CD4-positive, alpha-beta T cell treated with Interleukin-4 for 4 hours (primary cell): ENCODE data around the gene ADCYAP1R1.

Source experiments
- DNase-seq: peaks from one replicate; pipeline ENCODE4 v3.0.0-alpha.2; 2020

The ADCYAP1R1 gene

GRCh38 chr7:31051598-31052486 lies at the start of gene ADCYAP1R1:
Gene ADCYAP1R1, plus strand, starts transcription at chr7:31052308. Its CDS starts 10,957 bp downstream, at chr7:31063265.
- no peak for DNase-seq

GRCh38 chr7:31003097-31003496 lies 49.0 kb upstream of the ADCYAP1R1 start:
- DNase-seq, result no peak

- DNase-seq, result no peak
These were observed 48.4 kb upstream of the ADCYAP1R1 start for GRCh38 chr7:31003721-31004120.

GRCh38 chr7:31004393-31004792 lies 47.7 kb upstream of the ADCYAP1R1 start:
- DNase-seq, result no peak

- no peak for DNase-seq
These were observed 45.3 kb upstream of the ADCYAP1R1 start for GRCh38 chr7:31006857-31007256.

DNA sequence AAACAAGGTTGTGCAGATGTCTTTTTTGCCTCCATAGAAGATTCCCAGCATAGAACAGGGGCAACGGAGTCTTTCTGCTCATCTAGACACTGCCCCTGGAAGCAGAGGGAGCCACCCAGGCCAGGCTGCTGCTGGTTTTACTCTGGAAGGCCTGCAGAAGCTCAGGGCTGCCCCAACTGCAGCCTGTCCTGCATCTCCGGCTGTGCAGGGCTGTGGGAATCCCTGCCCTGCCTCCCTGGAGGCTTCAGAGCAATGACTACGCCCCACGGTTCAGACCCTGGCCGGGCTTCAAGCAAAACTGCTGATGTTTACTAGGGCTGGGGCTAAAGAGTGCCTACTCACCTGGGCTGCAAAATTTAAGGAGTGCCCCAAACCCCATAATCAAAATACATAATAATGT lies 44.5 kb upstream of the ADCYAP1R1 start:
- DNase-seq, result no peak

DNA sequence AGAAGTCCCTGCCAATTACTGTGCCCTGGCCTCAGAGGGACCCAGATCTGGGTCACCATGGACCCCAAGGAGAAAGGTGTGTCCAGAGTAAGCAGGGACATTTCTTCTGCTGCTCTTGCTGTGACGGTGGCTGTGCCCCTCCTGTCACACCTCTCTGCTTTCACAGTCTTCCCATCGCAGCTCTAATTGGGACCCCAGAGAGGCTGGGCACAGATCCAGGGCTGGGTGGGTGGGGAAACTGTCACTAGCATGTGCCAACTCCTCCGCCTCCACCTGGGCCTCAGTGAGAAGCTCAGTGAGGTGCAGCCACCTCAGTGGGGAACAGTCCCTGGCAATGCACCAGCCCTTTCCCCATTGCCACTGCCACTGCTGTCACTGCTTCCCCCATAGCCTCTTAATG lies 37.3 kb upstream of the ADCYAP1R1 start:
- DNase-seq, result no peak

- no peak for DNase-seq
These were observed 35.0 kb upstream of the ADCYAP1R1 start for GRCh38 chr7:31017032-31017675.

GRCh38 chr7:31017721-31018120 lies 34.4 kb upstream of the ADCYAP1R1 start:
- DNase-seq, result no peak

DNA sequence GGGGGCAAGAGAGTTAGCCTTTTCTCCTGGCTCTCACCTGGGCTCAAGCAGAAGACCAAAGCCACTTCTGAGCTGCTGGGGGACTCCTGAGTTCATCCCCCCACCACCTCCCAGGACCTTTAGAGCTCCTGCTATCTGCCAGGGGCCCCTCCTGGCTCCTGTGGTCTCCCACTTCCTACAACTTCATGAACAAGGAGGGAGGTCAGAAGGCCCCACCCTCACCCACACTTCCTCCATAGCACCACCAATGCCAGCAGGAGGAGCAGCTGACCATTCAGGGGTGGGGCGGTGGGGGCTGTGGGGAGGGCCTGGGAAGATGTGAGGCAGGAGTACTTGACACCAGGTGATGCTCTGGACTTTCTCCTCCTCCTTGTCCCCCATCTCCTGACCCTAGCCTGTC lies 32.6 kb upstream of the ADCYAP1R1 start:
- DNase-seq, result no peak

DNA sequence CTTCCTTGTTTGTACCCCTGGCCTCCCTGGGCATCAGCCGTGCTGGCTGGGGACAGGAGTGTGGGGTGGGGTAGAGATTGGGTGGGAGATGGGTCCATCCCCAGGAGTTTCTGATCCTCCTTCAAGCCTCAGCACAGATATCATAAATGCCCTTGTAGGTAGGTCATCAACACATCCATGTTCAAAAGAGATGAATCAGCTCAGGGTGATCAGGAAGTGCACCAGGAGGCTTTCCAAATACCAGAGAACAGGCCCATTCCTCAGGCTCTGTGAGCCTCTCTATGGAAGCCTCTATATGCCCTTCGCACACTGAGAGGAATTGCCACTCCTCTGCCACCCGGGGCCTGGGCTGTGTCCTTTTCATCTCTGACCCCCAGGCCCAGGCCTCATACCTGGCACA lies 31.9 kb upstream of the ADCYAP1R1 start:
- DNase-seq, result no peak

DNA sequence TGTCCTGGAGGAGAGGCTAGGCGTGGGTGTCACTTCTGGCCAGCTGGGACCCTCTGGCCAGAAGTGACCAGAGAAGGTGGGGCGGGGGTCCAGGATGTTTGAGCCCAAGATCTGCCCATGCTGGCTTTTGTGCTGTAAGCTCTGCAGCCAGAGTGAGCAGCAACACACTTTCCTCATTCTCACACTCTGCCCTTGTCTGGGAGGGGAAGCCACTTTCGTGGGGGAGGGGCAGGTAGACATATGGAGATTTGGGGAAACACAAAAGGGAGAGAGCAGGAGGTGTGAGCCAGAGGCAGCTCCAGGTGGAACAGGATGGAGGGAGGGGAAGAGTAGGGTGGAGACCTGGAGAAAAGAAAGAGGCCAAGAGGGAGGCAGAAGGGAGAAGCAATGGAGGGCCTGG lies 31.5 kb upstream of the ADCYAP1R1 start:
- no peak for DNase-seq

DNA sequence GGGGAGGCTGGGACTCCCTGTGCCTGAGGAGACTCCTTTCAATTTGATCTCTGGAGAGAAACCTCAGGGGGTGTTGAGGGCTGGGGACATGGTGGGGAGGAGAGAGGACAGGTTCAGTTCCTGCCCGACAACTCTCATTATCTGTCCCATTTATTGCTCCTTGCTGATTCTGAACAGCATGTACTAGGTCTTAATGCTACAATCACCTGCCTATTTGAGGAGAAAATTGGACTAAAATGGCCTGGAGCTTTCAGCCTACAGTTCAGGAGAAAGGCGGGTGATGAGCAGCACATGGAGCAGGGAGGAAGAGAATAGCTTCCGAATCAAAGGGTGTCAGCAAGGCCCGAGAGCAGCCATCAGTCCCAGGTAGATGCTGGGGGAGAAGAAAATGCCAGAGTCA lies 30.0 kb upstream of the ADCYAP1R1 start:
- no peak for DNase-seq

DNA sequence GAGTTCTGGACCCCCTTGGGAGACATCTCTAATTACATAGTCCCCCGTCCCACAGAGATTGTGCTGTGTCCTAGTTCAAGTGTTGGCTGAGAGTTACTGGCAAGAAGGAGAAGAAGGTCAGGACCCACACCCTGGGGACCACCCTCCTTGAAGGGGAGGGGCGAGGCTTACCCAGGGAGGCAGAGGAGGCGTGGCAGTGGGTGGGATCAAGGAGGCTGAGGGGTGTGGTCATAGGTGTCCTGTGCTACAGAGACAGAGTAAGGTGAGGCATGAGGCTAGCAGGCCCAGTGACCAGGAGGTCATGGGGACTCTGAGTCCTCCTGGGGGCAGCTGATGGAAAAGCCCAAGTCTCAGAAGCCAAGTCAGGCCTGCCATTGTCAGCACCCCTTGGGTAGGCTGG lies 29.4 kb upstream of the ADCYAP1R1 start:
- DNase-seq, result no peak

GRCh38 chr7:31023877-31024276 lies 28.2 kb upstream of the ADCYAP1R1 start:
- DNase-seq, result peak; percentile 7

DNA sequence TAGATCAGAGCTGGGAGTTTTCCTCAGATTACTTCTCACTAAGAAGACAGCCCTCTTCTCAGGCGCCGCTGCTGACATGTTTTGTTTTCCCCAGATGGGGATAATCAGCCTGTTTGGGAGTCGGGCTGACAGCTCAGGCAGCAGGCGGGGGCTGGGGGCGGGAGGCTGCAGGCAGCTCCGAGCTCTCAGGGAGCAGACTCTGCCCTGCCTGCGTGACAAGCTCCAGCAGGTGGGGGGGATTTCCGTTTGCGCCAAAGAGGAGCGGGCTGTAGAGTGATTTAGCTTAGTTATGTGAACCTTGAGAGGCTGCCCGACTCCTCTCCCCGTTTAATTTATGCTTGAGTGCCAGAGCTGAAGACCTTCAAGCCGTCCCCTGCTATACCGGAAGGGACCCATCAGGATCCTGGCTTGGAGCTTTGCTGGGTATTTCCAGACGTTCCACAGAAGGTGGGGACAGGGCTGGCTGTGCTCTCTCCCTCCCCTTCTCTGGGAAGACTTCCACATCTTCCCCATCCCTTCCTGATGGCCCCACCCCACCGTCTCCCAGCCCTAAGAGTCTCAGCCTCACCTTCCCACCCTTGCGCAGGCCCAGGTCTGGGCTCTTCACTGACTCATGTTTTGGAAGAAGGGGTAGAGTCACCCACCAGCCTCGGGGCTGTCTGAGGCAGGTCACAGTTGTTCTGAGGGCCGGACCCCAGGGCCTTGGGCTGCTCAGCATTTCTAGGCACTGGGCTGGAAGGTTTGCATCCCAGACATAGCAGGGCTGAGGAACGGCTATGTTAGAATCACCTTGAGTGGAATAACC lies 24.7 kb upstream of the ADCYAP1R1 start:
- DNase-seq, result no peak

DNA sequence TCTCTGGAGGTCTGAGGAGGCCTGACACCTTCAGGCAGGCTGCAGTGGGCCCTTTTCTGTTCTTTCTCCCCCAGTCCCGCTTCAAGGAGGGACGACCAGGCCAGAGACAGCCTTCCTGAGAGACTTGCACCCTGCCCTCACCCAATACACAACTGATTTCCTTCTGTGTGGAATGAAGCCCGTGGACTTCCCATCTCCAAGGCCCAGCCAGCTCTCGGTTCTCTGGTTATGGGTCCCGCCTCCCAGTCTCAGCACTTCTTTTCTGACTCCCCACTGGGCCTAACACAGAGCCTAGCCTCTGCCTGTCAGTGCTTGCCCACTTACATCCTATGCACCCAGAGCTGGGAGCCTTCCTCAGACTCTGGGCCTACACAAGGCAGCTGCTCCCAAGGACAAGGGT lies 24.1 kb upstream of the ADCYAP1R1 start:
- no peak for DNase-seq

DNA sequence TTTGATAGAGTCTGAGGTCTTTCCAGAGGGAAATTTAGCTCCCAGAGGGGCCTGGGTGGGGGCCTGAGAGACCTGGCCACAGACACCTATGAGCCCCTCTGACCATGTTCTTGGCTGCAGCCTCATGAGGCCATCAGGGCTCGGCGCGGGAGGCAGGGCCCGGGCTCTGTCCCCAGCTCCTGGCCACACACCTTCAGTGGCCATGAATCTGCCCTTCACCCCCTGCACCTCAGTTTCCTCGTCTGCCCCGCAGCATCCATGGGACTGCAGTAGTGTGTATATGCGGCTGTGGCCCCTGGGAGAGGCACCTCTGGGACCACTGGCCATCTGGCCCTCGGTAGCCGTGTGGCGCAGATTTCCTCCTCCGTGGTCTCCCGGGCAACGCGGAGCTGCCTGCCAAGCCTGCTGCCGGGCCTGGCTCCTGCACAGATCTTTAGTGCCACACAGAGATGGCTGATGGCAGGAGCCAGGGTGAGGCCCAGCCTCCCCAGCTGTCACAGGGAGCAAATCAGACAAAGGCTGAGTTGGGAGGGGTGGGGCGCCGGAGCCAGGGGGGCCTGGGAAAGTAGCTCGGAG lies 23.6 kb upstream of the ADCYAP1R1 start:
- DNase-seq, result no peak

GRCh38 chr7:31029251-31030042 lies 22.7 kb upstream of the ADCYAP1R1 start:
- no peak for DNase-seq

DNA sequence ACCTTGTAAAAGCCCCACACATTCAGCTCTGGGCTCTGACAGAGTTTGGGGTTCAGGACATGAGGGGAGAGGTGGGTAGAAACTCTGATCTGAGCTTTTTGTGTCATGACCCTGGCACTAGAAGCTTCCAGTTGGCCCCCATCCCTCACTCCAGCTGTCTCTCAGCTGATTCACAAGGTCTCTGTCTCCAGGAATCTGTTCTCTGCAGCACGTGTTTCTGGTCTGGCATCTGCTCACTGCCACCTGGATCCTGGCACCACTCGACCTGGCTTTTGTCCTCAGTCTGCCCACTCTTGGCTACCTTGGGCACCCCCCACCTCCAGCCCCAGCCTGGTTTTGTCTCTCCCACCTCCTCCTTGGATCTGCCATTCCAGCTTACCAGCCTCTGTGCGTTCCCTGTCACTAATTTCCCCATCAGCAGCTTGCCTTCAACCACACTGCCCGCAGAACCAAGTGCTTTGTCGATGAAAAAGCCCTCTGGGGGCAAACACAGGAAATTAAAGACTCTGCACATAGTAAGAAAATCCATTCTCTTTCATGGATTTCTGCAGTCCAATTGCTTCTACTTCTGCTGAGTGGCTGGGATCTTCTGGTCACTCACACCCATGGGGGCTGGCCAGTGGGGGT lies 18.3 kb upstream of the ADCYAP1R1 start:
- DNase-seq, result no peak

GRCh38 chr7:31036924-31037323 lies 15.2 kb upstream of the ADCYAP1R1 start:
- no peak for DNase-seq

DNA sequence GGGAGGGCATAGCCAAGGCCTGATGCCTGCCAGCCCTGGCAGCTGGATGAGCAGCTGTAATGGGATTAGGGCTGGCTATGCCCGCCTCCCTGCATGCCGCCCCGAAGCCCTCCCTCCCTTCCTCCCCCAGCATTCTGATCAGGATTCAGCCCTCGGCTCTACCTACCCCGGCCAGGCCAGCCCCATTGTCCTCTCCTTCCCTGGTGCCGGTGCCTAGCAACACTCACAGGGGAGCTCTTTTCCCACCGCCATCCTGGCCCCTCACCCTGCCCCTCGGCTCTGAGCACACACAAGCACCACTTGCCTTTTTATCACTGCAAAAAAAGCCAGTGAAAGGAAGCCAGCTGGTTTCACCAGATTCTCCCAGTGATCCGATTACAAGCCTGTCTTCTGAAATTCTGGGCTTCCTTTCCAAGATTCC lies 9.0 kb upstream of the ADCYAP1R1 start:
- DNase-seq, result no peak
